GM12872 (cell line): ENCODE data around the gene WDR70.

ENCODE experiments used
- CTCF ChIP-seq: IDR thresholded peaks from 3 replicates; pipeline ENCODE4 v1.5.1; 2011; ENCODE audit warnings: low read depth, mild to moderate bottlenecking, low read length, moderate library complexity; ENCODE audit not compliant: insufficient read depth

The WDR70 gene

GRCh38 chr5:37554405-37554739 lies 175.3 kb downstream of the WDR70 start:
- no peak for TF ChIP-seq CTCF

GRCh38 chr5:37554938-37555337 lies 175.8 kb downstream of the WDR70 start:
- peak; percentile 49; the same call in 2 of the 3 replicates for TF ChIP-seq CTCF

- no peak for TF ChIP-seq CTCF
Measured at GRCh38 chr5:37557734-37558293, 178.7 kb downstream of the WDR70 start.

GRCh38 chr5:37565062-37565670 lies 186.0 kb downstream of the WDR70 start:
- no peak for TF ChIP-seq CTCF

GRCh38 chr5:37567566-37567965 lies 188.4 kb downstream of the WDR70 start:
- no peak for TF ChIP-seq CTCF

GRCh38 chr5:37568018-37568753 lies 189.1 kb downstream of the WDR70 start:
- no peak for TF ChIP-seq CTCF

GRCh38 chr5:37568893-37569292 lies 189.8 kb downstream of the WDR70 start:
- no peak for TF ChIP-seq CTCF
